Measurements from ENCODE around the gene MUL1.

GRCh38 chr1:20474333-20474975 is 33.5 kb downstream of the MUL1 start:
- TF ChIP-seq CTCF (IDR thresholded peaks at IDR 0.05) = no peak
- TF ChIP-seq POLR2A (IDR thresholded peaks at IDR 0.05) = no peak
